Left renal cortex interstitium (tissue), 4 donors: Measurements from ENCODE around the gene PRKRA. TPM values are rescaled to one million over a fixed set of nuclear protein-coding genes. Genes with fewer than 3 reads are reported as not detected.
"Not testable (repeated sequence)": the region's sequence is repeated elsewhere in the genome, so short reads cannot be mapped to it uniquely, and the experiment has no call there.

Source experiments
- DNase-seq, 4 donors: peaks; one replicate each; pipeline ENCODE4 v3.0.0-alpha.2; 2013; ENCODE audit warnings: low read depth in 4 of 4, low spot score in 2 of 4, missing footprints in 1 of 4
- polyA plus RNA-seq, 4 donors: library from polyadenylated mRNA; unstranded; fragments of 120-200 nt; gene quantifications; one replicate each; pipeline ENCODE4 v1.2.1, GENCODE V29; 2013; ENCODE audit not compliant: insufficient read length in 4 of 4

Gene PRKRA
- polyA plus RNA-seq, 4 donors = 70.8 to 89.7 (median 79.2) TPM

DNA sequence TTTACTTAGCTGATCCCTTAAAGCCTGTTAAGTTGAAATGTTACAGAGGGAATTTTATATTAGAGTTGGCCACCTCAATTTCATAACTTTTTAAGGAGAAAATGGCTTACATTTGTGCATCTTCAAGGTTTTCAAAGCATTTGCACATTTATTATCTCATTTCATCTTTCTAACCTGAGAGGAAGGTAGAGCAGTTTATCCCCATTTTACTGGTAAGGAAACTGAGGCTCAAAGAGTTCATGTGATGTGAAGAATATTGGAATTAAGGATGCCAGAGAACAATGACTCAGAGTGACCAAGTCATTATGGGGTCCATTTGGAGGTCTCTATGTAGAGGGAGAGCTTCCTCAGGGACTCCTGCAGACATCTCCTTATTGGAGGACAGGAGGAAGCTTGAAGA is 35.0 kb downstream of the PRKRA start:
- DNase-seq = no peak

DNA sequence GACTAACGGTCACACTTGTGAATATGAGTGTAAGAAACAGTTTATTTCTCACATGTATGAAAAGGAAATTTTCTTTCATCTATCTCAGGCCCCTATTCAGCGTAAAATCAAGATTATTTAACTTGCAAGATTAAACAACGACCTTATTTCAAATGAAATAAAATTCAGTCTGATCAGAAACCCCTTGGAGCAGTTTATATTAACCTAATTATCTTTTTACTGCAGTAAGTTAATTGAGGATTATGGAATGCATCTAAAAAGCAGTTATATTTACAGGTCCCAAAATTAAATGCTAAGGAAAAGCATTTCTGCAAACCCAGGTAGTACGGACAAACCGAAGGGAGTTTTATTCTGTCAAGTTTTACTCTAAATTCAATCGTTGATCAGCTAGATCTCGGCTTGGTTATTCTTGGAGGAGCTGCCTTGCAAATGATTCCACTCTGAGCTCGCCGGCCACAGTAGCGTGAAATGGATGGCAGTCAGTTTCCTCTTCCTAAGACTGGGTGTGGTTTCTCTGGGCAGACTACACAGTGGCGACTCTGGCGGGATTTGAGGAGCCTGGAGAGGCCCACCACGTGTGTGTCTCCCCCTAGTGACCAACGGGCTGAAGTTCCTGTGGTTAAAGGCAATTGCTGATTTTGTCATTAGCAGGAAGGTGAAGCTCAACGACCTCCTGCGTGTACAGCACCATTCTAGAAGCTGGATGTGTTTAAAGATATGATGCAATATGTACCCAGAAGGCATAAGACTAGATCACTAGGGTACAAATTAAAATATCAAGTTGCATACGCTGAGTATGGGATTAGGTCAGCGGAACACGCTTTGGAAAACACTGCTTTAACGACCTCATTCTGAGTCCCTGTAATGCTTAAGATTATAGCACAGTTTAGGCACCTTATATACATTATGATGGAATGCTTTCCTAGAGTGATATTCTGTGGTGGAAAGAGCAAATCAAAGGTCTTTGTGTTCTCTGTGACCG is 36.4 kb downstream of the PRKRA start:
- DNase-seq = peak; percentile 80 to 93 (median 83)

DNA sequence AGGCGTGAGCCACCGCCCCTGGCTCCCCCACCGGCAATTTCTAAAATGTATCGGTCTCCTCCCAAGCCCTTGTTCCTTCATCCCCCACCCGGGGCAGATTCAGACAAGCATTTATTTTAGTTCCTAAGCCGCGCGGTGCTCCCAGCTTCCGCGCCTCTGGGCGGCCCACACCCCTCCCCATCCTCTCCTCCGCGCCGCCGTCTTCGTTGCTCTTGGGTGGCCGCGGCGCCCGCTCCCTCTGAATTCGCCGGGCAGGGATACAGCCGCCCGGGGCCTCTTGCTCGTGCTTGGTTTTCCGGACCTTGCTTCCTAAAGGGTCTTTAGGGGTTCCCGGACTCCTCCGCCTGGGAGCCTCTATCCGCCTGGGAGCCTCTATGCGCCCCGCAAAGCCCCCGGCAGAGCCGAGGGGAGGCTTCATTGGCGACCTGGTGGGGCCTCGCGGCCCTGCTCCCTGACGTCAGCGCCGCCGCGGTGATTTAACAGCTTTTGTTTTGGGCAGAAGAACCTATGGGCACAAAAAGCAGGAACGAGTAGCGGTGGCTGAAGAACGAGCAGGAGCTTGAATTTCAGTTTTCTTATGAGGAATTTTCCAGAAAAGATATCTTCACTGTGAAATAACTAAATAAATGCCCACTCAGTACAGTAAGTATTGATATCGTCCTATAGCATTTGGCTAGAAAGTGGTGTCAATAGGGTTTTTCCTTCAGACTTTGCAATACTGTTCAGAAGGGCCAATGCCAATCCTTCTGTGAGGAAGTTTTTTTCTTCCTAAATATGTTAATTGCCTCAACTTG is 37.3 kb downstream of the PRKRA start:
- peak; percentile 67 to 84 (median 69) for DNase-seq

DNA sequence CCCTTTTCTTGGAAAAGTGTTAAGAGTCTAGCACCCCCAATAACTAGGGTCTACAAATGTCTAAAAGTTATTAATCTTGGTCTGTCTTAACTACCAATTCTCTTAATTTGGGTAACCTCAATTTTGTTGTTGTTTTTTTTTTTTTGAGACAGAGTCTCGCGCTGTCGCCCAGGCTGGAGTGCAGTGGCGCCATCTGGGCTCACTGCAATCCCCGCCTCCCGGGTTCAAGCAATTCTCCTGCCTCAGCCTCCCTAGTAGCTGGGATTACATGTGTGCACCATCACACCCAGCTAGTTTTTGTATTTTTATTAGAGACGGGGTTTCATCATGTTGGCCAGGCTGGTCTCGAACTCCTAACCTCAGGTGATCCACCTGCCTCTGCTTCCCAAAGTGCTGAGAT is 38.5 kb downstream of the PRKRA start:
- not testable (repeated sequence) for DNase-seq

DNA sequence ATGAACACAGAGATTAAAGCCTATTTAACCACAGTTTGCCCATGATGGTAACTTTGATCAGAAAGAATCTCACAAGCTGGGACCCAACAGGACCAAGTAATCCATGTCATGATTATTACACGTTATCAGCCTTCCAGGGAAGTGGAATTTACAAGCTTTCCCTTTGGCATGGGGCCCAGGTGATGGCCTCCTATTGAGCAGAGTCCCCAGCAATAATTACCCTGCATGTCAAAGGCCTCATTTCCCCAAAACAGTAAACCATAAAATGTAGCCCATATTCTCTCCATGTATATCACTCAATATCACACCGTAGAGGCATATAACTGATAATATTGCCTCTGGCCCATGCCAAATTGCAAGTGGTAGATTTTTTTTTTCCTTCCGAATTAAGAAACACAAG is 38.9 kb downstream of the PRKRA start:
- no peak for DNase-seq

DNA sequence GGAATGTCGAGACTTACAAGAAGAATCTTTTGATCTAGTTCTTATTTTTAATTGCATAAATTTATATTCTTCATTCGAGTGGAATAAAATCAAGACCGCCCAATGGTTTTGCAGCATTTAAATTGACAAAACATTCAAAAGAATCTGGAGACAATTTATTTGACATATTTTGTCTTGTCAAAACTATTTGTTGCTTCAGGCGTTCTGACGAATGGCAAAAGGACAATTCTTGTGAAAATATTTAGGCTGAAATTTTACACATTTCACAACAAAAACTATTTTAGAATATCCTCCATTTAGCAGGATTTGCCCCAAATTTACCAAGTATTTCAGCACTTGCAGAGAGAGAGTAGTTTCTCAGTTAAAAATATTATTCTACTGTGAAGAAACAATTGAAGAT is 41.7 kb downstream of the PRKRA start:
- no peak for DNase-seq

DNA sequence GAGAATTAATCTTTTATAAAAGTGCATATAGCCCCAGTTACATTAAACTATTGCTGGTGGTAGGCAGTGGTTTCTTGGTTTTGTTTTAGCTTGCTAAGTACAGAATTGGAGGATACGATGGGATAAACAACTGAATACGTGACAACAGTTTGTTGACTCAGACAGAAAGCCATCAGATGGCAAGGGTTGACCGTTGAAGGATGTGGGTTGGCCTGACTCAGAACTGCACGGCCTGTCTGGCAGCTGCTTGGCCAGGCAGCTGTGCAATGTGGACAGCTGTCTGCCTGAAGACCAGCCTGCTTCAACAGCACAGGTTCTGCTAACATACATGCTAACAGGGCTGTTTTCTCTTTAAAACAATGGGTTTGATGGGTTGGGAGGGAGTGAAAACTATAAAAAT is 46.6 kb downstream of the PRKRA start:
- DNase-seq = no peak

DNA sequence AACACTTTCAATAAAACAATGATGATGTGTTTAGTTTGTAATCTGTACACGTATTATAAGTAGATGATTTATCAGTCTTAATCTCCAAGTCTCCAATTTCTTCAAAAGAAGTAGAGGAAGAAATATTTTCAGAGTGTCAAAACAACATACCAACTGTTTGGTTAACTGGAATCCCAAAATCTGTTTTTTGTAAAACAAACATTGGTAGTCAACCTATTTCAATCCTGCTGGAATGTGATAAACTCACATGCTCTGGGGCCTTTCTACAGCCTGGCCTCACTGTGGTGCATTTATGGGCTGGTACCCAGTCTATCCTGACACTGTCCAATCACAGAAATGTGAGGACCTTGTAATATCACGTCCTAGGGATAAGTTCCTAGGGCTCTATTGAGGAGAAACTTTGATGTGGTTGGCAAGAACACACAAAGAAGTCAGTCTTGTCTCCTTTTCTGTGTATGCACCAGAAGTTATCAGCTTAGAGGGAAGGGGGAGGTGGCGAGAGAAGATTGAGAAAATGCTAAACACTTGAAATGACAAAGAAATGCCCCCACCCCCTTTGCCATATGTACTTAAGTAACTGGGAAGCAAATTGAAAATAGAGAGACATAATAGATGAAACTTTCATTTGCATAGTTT is 47.2 kb downstream of the PRKRA start:
- DNase-seq = no peak

DNA sequence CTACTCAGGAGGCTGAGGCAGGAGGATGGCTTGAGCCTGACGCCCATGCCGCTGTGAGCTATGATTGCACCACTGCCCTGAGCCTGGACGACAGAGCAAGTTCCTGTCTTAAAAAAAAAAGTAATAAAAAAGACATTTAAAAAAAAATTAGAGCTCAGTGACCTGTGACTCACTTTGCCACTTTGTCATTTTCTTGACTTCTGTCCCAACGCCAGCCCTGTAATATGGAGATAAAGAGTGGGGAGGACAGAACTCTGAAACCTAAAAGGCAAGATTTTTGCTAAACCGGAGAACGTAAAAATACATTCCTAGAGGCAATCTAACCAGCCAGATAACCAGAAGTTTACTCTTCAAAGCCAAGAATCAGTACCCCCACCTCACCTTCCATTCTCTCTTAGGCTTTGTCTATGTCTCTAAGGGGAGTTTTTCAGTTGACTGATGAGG is 49.0 kb downstream of the PRKRA start:
- DNase-seq = no peak

DNA sequence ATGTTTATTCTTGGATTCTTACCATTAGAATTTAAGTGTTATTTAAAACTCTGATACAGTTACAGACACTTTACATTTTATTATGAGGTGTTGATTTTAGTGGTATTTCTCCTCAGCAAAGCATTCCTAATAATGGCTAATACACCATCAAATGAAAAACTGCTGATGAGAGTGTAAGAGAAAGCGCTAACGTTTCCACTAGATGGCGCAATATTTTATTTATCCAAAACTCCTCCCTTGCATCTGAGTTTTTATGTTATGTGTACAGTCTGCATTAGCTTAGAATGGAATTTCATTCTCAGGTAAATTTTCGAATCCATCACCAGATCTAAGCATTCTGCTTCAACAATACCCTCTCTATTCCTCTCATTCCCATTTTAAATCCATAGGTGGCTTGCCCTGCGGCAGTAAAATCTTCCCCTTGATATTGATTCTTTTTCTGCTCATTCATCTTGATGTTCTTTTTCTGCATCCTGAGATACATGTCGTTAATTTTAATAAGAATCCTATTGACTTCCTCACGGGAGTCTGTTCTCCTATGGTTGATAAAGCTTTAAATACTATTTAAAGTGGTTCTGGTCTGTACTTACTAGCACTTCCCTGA is 53.9 kb downstream of the PRKRA start:
- peak in 1 of 4 donors; percentile 40 for DNase-seq

DNA sequence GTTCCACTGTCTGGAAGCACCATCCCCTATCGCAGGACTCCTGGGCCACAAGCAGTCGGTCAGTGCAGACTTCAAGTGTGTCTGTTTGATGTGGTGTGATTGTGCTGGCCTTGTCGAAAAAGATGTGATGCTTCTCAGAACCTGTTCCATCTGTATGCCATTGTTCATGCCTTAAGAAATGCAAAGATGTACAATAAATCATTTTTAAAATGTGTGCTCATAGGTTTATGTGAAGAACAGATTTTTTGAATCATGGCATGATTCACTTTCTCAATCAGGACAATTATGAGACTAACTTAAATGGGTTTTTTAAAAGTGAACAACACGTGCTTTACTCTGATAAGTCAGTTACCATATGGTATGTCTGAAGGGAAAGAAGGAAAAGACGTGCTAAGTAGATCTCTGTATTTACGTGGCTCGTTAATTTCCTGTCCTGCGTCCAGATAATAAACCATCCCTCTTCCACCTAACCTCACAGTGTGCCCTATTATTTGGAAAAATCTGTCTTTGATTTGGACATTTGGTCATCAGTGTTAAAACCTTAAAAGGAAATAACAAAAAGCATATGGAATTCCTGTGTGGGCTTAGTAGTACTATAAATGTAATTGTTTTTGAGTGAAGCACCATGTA is 54.9 kb downstream of the PRKRA start:
- no peak for DNase-seq

DNA sequence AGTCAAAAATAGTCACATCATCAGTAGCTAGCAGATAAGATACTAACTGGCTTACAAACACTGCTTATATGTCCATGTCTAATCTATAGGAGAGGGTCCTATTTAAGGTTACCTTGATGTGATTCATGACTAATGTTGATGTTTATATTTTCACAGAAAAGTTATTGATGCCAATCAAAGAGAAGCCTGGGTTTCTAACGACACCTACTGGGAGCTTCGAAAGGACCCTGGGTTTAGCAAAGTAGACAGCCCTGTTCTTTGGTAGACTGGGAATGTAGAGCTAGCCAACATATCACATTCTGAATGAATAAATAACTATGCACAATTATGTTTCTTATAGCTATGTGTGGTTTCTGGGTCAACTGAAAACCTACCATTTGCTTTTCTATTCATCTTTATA is 55.7 kb downstream of the PRKRA start:
- DNase-seq = no peak

DNA sequence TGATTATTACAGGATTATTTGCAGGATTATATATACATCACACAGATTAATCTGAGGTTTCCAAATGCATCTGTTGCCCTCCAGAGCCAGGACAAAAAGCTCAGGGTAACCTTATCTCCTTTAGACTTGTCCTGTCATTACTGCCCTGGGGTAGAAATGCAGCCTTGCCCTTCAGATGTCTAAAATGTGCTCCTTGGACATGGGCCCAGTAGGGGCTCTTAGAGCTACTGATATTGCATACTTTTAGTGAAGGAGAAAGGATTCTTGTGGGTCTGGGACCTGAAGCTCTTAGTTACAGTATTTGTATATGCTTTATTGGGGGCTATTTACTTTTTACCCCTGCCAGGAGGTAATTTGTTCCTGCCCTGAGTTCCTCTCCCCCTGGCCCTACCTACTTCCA is 56.1 kb downstream of the PRKRA start:
- no peak for DNase-seq

DNA sequence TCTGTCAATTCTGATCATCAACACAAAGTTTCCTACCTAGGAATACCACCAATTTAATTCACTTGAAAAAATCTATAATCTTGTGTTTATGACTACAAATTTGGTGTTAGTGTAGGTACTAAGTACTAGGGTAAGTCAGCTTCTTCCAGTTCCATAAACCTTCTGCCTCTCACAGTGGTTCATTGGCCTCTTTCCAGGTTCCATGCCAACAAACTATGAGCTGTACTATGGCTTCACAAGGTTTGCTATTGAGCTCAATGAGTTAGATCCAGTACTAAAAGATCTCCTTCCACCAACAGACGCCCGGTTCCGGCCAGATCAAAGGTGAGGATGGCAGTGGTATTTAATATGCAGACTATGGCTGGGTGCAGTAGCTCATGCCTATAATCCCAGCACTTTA is 58.8 kb downstream of the PRKRA start:
- no peak for DNase-seq

DNA sequence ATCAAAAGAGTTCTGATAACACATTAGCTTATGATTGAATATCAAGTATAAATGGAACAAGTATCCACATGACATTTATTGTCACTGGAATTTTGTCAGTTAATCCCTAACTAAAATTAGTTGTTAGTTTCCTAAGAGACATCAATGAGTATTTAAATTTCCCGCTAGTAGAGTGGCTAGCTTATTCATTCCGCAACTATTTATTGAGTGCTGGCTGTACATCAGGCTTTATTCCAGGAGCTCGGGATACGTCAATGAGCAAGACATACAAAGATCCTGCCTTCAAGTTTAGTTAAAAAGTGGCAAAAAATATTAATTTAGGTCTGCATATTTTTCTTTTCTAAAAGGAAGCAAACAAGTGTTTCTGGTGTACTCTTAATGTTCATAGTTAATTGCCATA is 59.3 kb downstream of the PRKRA start:
- DNase-seq = no peak

DNA sequence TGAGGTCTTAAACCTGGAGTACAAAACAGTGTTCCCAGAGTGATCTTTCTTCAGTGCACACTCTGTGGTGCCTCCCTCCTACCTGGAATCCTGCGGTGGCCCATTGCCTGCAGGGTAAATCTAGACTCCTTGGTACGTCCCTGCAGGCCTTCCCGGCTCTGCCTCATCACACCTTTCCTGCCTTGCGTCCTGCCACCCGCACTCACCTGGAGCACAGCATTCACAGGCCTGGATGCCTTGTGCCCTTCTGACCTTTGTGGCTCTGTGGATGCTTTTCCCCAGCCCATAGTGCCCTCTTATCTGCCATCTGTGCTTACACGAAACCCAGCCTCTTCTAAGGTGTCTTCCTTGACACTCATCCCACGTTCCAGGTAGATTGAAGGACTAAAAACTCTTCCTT is 62.7 kb downstream of the PRKRA start:
- no peak for DNase-seq

DNA sequence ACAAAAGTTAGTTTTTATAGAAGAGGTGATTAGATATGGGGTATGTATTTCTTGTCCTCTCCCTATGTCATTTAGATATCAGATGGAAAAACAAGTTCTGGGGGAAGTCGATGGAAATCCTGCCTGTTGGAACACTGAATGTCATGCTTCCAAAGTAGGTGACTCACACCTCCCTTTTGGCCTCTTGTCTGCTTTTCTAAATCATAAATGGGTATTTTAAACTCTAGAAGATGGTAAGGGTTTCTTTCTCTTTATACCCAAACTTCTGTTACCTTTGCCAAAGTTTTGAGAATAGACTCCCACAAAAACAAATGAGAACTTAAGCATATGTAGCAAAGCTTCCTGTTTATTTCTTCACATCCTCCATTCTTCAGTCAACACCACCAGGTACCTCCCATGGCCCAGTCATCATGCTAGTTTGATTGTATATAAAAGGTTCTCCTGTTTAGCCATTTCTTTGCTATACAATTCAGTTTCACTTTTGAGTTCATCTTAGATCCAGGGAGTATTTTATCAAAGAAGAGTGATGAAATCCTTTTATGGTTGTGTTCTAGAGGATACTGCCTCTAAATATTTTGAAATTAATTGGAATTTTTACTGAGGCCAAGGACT is 63.9 kb downstream of the PRKRA start:
- DNase-seq = no peak

DNA sequence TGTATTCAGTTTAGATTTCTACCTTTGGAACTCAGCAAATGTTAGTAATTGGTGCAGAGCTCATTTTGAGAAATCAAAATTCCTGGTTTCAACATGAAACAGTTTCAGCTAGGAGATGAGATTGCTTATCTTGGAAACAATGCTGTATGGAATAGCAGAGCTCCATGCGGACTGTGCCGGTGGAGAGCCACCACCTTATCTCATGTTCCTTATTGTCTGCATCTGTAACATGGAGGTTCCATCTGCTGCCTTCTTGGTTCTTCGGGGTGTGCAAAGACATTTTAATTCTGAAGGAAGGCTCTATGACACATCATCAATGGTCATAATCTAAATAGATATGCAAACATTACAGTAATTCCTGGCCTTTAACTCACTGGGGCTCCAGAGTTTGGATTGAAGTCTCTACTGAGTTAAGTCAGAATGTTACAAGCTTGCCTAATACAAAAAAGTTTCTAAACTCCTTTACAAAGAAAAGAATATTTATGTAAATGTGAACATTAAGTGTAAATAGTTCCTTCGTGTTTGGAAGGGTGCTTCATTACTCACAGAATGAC is 65.3 kb downstream of the PRKRA start:
- DNase-seq = no peak

DNA sequence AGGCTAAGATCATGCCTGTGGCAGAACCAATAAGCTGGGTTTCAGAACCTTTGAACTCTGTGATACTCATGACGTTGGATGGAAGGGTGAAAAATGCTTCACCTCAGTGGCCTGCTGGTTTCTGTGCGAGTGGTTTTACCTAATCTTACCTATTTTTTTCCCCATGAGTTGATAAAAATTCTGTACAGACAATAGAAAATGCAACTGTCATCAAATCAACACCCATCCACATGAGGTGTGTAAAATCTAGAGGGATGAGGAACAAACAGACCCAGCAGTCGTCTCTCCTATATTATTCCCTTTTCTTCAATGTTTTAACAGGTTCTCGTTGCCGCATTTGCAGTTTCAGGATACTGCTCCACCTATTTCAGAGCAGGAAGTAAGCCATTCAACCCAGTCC is 67.3 kb downstream of the PRKRA start:
- no peak for DNase-seq
